ENCODE results near the gene ADAM21.
"Not testable (repeated sequence)": the region's sequence is repeated elsewhere in the genome, so short reads cannot be mapped to it uniquely, and the experiment has no call there.

Gene ADAM21

GRCh38 chr14:70451874-70452273 is at the start of gene ADAM21:
TSS of gene ADAM21 (plus strand) at chr14:70452174. CDS start at chr14:70457500, 5,326 bp downstream.
- DNase-seq = no peak

- not testable (repeated sequence) for DNase-seq
These were observed 48.6 kb upstream of the ADAM21 start for GRCh38 chr14:70403335-70403734.

- not testable (repeated sequence) for DNase-seq
These were observed 45.8 kb upstream of the ADAM21 start for GRCh38 chr14:70406216-70406615.

- no peak for DNase-seq
These were observed 44.4 kb upstream of the ADAM21 start for GRCh38 chr14:70407621-70408020.

DNA sequence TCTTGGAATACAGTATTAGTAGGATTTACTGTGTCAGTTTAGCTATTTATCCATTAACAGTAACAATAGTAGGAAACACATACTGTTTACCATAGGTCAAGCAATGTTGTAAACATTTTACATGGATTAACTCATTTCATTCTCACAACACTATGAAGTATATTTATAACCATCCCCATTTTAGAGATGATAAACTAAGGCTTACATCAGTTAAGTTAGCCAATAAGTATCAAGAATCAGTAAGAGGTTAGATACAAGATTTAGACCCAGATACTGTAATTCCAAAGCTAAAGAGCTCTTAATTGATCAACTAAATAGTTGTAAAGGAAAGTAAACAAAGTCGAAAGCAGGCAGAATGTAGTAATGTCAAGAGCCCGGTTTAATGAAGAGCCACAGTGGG is 36.2 kb upstream of the ADAM21 start:
- DNase-seq = no peak

DNA sequence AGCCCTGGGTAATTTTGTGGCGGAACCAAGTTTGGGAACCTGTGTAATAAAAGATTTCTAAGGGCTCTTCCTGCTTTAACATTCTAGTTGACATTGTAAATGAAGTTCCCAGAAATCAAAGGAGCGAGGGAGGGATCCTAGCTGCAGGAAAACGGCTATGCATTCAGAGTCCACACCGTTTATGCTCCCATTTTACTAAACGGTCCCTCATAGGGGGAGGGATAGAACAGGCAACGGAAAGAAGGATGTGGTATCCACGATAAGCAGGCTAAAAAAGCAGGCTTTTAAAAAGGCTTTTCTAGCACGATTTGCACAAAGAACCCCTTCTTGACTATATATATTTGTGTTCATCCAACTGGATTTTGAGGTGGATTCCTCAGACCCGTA is 35.6 kb upstream of the ADAM21 start:
- DNase-seq = no peak

DNA sequence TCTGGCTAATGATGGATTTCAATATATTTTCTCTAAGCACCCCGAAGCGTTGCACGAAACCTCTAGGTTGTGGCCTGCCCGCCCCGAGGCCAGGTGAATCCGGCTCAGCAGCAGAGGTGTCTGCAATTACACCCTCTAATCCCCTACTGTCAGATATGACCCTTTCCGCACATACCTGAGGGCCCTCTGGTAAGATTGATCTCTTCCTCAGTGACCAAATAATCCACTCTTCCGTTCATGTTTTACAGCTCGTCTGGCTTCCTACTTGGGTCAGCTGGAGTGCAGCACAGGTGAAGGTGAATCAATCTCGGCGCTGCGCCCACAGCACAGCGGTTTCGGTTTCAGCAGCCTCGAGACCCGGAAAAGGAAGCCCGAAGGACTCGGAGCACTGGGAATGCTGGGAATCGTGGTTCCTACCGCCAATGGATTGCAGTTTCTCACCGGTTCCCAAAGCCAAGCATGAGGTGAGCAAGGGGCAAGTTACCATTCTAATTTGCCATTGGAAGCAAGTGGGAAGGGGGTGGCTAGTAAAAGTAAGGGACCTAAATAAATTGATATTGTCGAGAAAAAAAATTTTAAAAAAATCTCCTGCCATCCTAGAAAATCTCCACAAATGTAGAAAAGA is 35.1 kb upstream of the ADAM21 start, which contains the start of gene SYNJ2BP:
Gene SYNJ2BP, minus strand, starts transcription at position 366 of the 625 bp plus-strand sequence. Its CDS starts 127 bp downstream, at position 239.
- DNase-seq = peak; percentile 42

DNA sequence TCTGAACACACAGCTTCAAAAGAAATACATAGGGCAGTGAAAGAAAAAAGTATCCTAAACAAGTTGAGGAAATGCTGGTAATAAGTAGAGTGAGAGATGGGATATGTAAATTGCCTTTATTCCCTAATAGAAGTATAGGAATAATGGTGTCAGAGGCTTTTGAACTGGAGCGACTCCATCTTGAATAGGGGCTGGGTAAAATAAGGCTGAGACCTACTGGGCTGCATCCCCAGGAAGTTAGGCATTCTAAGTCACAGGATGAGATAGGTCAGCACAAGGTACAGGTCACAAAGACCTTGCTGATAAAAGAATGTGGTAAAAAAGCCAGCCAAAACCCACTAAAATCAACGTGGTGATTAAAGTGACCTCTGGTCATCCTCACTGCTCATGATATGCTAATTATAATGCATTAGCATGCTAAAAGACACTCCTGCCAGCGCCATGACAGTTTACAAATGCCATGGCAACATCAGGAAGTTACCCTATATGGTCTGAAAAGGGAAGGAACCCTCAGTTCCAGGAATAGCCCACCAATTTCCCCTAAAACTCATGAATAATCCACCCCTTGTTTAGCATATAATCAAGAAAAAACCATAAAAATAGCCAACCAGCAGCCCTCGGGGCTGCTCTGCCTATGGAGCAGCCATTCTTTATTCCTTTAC is 32.6 kb upstream of the ADAM21 start:
- DNase-seq = not testable (repeated sequence)

- no peak for DNase-seq
These were observed 29.4 kb upstream of the ADAM21 start for GRCh38 chr14:70422538-70422937.

GRCh38 chr14:70425354-70425753 is 26.6 kb upstream of the ADAM21 start:
- no peak for DNase-seq

GRCh38 chr14:70426555-70426954 is 25.4 kb upstream of the ADAM21 start:
- DNase-seq = not testable (repeated sequence)

DNA sequence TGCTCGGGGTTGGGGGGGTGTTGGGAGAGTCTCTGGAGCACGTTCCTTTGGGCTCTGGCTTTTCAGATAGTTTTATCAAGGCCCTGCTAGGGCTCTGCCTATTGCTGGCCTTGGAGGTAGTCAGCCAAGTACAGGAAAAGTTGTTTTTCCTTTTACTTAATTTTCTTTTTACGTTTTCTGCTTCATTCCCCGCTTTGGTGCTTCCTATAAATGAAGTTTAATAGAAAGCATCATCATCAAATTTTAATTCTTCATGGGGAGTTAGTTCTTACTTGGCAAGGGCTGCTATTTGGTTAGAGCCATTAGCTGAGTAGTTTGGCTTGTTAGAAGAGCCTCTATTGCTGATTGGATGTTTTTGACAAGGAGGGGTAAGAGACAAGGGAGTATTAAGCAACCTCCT is 15.1 kb upstream of the ADAM21 start:
- no peak for DNase-seq

- no peak for DNase-seq
These were observed 10.3 kb upstream of the ADAM21 start for GRCh38 chr14:70441641-70442040.

- DNase-seq = no peak
These were observed 9.2 kb upstream of the ADAM21 start for GRCh38 chr14:70442750-70443149.

GRCh38 chr14:70448633-70449340 is 3.2 kb upstream of the ADAM21 start:
- no peak for DNase-seq

DNA sequence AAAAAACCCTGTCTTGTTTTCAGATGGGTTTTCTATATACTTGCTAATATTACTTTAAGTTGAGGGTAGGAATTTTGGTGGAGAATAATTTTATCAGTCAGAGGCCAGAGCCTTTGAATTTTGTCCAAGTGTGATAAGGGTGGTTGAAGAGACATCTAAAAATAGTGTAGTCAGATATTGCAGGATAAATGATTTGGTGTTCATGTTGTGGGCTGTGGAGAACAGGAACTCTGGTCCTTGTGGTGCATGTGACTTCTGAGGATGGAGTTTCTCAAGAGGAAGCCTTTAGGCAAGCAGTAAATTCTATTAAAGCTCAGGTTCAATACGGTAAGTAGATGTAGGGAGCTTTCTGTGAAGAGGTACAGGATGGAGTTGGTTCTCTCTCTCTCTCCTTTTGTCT is 2.8 kb downstream of the ADAM21 start:
- DNase-seq = no peak

DNA sequence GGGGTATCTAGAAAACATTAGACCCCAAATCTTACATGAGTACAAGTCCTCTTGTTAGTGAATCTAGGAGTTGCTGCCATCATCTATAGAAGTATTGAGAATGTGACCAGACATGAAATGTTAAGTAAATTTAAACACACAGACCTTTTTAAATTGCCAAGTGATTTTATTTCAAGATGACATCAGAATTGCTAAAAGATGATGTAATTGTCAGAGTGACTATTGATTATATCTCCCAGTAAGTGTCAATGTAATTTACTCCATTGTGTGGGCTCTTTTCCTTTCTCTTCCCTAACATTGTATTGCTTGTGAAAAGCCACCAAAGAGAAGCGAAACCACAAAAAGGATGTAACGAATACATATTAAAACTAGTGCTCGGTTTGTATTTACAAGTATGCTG is 16.8 kb downstream of the ADAM21 start:
- DNase-seq = no peak

GRCh38 chr14:70470863-70471563 is 19.0 kb downstream of the ADAM21 start:
- not testable (repeated sequence) for DNase-seq

- DNase-seq = no peak
These were observed 20.5 kb downstream of the ADAM21 start for GRCh38 chr14:70472253-70473159.

DNA sequence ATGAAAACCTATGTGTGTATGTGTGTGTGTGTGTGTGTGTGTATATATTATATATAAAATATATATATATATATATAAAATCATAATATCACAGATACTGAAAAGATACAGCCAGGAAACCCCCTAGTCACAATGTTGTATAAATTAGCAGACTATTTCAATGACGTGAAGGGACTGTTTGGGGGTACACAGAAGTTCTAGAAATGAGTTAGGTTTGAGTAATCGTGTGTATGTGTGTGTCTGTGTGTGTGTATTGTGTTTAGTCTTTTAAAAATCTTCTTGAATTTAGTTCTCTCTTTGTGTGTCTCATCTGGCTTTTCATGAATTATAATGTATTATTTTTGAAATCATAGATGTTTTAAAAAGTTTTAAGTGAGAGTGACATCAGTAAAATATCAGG is 21.9 kb downstream of the ADAM21 start:
- no peak for DNase-seq

GRCh38 chr14:70475459-70475858 is 23.5 kb downstream of the ADAM21 start:
- DNase-seq = not testable (repeated sequence)

All from activated CD4-positive, alpha-beta T cell treated with anti-CD3 and anti-CD28 coated beads for 1 hour (primary cell).